H9 (cell line): Measurements from ENCODE around the gene PFKP. TPM values are rescaled to one million over a fixed set of nuclear protein-coding genes. Genes with fewer than 3 reads are reported as not detected.

Experiments used
- DNase-seq: peaks from one replicate; pipeline ENCODE4 v3.0.0-alpha.2; 2017
- H2AFZ ChIP-seq: one replicate; pipeline ENCODE4 v1.6.1; 2013; ENCODE audit warnings: mild to moderate bottlenecking, low read length, control low read depth, moderate library complexity
- H2AK5ac ChIP-seq: 2 replicates; pipeline ENCODE4 v1.6.1; 2013; ENCODE audit warnings: low read length, control low read depth, mixed read lengths; ENCODE audit not compliant: insufficient read length
- H2BK120ac ChIP-seq: one replicate; pipeline ENCODE4 v1.6.1; 2013; ENCODE audit warnings: low read depth, mild to moderate bottlenecking, low read length, control low read depth, inconsistent platforms; ENCODE audit not compliant: poor library complexity, severe bottlenecking
- H2BK12ac ChIP-seq: 2 replicates; pipeline ENCODE4 v1.6.1; 2013; ENCODE audit warnings: low read length, control low read depth, mixed read lengths, low read depth; ENCODE audit not compliant: insufficient read length
- H2BK15ac ChIP-seq: 2 replicates; pipeline ENCODE4 v1.6.1; 2013; ENCODE audit warnings: low read depth, low read length, control low read depth
- H2BK20ac ChIP-seq: one replicate; pipeline ENCODE4 v1.6.1; 2013; ENCODE audit warnings: low read depth, mild to moderate bottlenecking, low read length, control low read depth, inconsistent platforms; ENCODE audit not compliant: poor library complexity, severe bottlenecking
- H2BK5ac ChIP-seq: 2 replicates; pipeline ENCODE4 v1.6.1; 2013; ENCODE audit warnings: low read length, control low read depth, mixed read lengths; ENCODE audit not compliant: insufficient read length
- H3K14ac ChIP-seq: 2 replicates; pipeline ENCODE4 v1.6.1; 2013; ENCODE audit warnings: low read length, control low read depth; ENCODE audit not compliant: insufficient read depth
- H3K18ac ChIP-seq: 2 replicates; pipeline ENCODE4 v1.6.1; 2013; ENCODE audit warnings: low read depth, mild to moderate bottlenecking, mixed read lengths, low read length, control low read depth; ENCODE audit not compliant: insufficient read length
- H3K23ac ChIP-seq: 2 replicates; pipeline ENCODE4 v1.6.1; 2013; ENCODE audit warnings: low read length, control low read depth, mixed read lengths, low read depth; ENCODE audit not compliant: insufficient read length
- H3K23me2 ChIP-seq: 2 replicates; pipeline ENCODE4 v1.6.1; 2013; ENCODE audit warnings: low read depth, mild to moderate bottlenecking, mixed read lengths, low read length, control low read depth; ENCODE audit not compliant: insufficient read length, poor library complexity, severe bottlenecking
- H3K27ac ChIP-seq: 2 replicates; pipeline ENCODE4 v1.5.1; 2013; ENCODE audit warnings: low read length, control low read depth, mixed read lengths, low read depth; ENCODE audit not compliant: insufficient read length
- H3K27me3 ChIP-seq: 2 replicates; pipeline ENCODE4 v1.6.1; 2013; ENCODE audit warnings: low read length, control low read depth, inconsistent platforms; ENCODE audit not compliant: insufficient read depth
- H3K4ac ChIP-seq: 2 replicates; pipeline ENCODE4 v1.6.1; 2013; ENCODE audit warnings: low read depth, mild to moderate bottlenecking, control low read depth, inconsistent platforms, low read length, moderate library complexity
- H3K4me1 ChIP-seq: 2 replicates; pipeline ENCODE4 v1.6.1; 2013; ENCODE audit warnings: low read length, control low read depth, inconsistent platforms; ENCODE audit not compliant: insufficient read depth
- H3K4me2 ChIP-seq: 2 replicates; pipeline ENCODE4 v1.6.1; 2013; ENCODE audit warnings: low read length, control low read depth, mixed read lengths; ENCODE audit not compliant: insufficient read length, insufficient read depth
- H3K56ac ChIP-seq: 2 replicates; pipeline ENCODE4 v1.6.1; 2013; ENCODE audit warnings: low read depth, mild to moderate bottlenecking, mixed read lengths, low read length, control low read depth; ENCODE audit not compliant: insufficient read length
- H3K79me1 ChIP-seq: 2 replicates; pipeline ENCODE4 v1.6.1; 2013; ENCODE audit warnings: low read depth, mild to moderate bottlenecking, moderate library complexity, low read length, control low read depth, inconsistent platforms; ENCODE audit not compliant: insufficient read depth, poor library complexity, severe bottlenecking
- H3K79me2 ChIP-seq: 2 replicates; pipeline ENCODE4 v1.6.1; 2013; ENCODE audit warnings: low read length, control low read depth, inconsistent platforms; ENCODE audit not compliant: insufficient read depth
- H3K9ac ChIP-seq: 2 replicates; pipeline ENCODE4 v1.6.1; 2013; ENCODE audit warnings: low read length, control low read depth, mixed read lengths; ENCODE audit not compliant: insufficient read length; ENCODE audit errors: extremely low read depth
- H3K9me3 ChIP-seq: one replicate; pipeline ENCODE4 v1.6.1; 2013; ENCODE audit warnings: low read depth, low read length, inconsistent platforms; ENCODE audit not compliant: control insufficient read depth
- H3T11ph ChIP-seq: one replicate; pipeline ENCODE4 v1.6.1; 2013; ENCODE audit warnings: mild to moderate bottlenecking, low read length, control low read depth, inconsistent platforms
- H4K20me1 ChIP-seq: one replicate; pipeline ENCODE4 v1.6.1; 2013; ENCODE audit not compliant: control insufficient read depth, insufficient read length, insufficient read depth
- H4K5ac ChIP-seq: 2 replicates; pipeline ENCODE4 v1.6.1; 2013; ENCODE audit warnings: low read depth, mild to moderate bottlenecking, mixed read lengths, low read length, control low read depth; ENCODE audit not compliant: insufficient read length
- H4K8ac ChIP-seq: replicated peaks from 2 replicates; pipeline ENCODE4 v1.6.1; 2013; ENCODE audit warnings: low read length, control low read depth, mixed read lengths, low read depth; ENCODE audit not compliant: insufficient read length
- H4K91ac ChIP-seq: 2 replicates; pipeline ENCODE4 v1.6.1; 2013; ENCODE audit warnings: low read depth, mild to moderate bottlenecking, moderate library complexity, mixed read lengths, low read length, control low read depth; ENCODE audit not compliant: insufficient read length
- H3K27ac Mint-ChIP-seq, 3 experiments: 2 replicates in 2 of 3; 3 replicates in 1 of 3; pipeline ENCODE4 v1.8.0; 2020 to 2021; ENCODE audit warnings: mixed read lengths in 3 of 3, mild to moderate bottlenecking in 1 of 3, moderate library complexity in 1 of 3
- H3K27me3 Mint-ChIP-seq: 2 replicates; pipeline ENCODE4 v1.8.0; 2021; ENCODE audit warnings: low read depth, mild to moderate bottlenecking, moderate library complexity, mixed read lengths
- H3K36me3 Mint-ChIP-seq, 3 experiments: 2 replicates in 2 of 3; 3 replicates in 1 of 3; pipeline ENCODE4 v1.8.0; 2020 to 2021; ENCODE audit warnings: low read depth in 3 of 3, mixed read lengths in 3 of 3; ENCODE audit not compliant: insufficient read depth in 1 of 3
- H3K4me1 Mint-ChIP-seq, 2 experiments: 2 replicates each; pipeline ENCODE4 v1.8.0; 2020; ENCODE audit warnings: mixed read lengths in 2 of 2
- H3K4me3 Mint-ChIP-seq, 2 experiments: 2 replicates in 1 of 2; 3 replicates in 1 of 2; pipeline ENCODE4 v1.8.0; 2020 to 2021; ENCODE audit warnings: mild to moderate bottlenecking in 2 of 2, mixed read lengths in 2 of 2, moderate library complexity in 1 of 2
- H3K9me3 Mint-ChIP-seq, 2 experiments: 2 replicates in 1 of 2; 3 replicates in 1 of 2; pipeline ENCODE4 v1.8.0; 2020; ENCODE audit warnings: mild to moderate bottlenecking in 2 of 2, mixed read lengths in 2 of 2, moderate library complexity in 1 of 2
- CTCF ChIP-seq: fragments of 200-600 bp; sonication (generic); conservative IDR thresholded peaks from 3 replicates; pipeline ENCODE4 v1.8.0; 2021; ENCODE audit warnings: antibody characterized with exemption, mild to moderate bottlenecking
- WGBS: extraction: QIAGEN DNeasy Blood & Tissue Kit; methylation state at CpG from one replicate; pipeline ENCODE4 v1.1.7; 2013; ENCODE audit warnings: missing lambda C conversion rate, low lambda C conversion rate, mixed read lengths; ENCODE audit not compliant: insufficient read length; ENCODE audit errors: extremely low coverage; 5-methylcytosine and 5-hydroxymethylcytosine counted together
- total RNA-seq: library from RNA; stranded (reverse); gene quantifications from 2 replicates; pipeline ENCODE4 v1.2.1, GENCODE V29; 2021

Gene PFKP
- total RNA-seq, 1 experiment from 2014 or later: 145 TPM

GRCh38 chr10:3143791-3144434 lies 76.6 kb downstream of the PFKP start:
- Histone ChIP-seq H4K5ac (no peak overlapping the region), H3K4ac (no peak overlapping the region), H2BK15ac (no peak overlapping the region), H2BK5ac (no peak overlapping the region), H4K91ac (no peak overlapping the region), H2AK5ac (no peak overlapping the region), H4K20me1 (no peaks in the 10 kb centered on the region), H3K4me1 (no peaks in the 10 kb centered on the region), H2BK20ac (no peak overlapping the region), H3K27ac (no peak overlapping the region), H3K79me2 (no peaks in the 10 kb centered on the region), H2AFZ (no peak overlapping the region), H3K79me1 (no peaks in the 10 kb centered on the region), H3K14ac (no peak overlapping the region), H3K27me3 (no peaks in the 10 kb centered on the region), H2BK12ac (no peak overlapping the region), H3K23ac (no peak overlapping the region), H3K4me2 (no peak overlapping the region), H3K56ac (no peak overlapping the region), H3T11ph (no peak overlapping the region), H3K9ac (no peak overlapping the region), H3K18ac (no peak overlapping the region), H4K8ac (no peak overlapping the region), H3K9me3 (no peaks in the 10 kb centered on the region), H3K23me2 (no peaks in the 10 kb centered on the region), H2BK120ac (no peak overlapping the region)
- WGBS: 100% methylated on average over 2 of the region's 19 CpGs
- Mint-ChIP-seq H3K27ac (no peak overlapping the region; a peak in 1 of 7 replicates), H3K27me3 (no peaks in the 10 kb centered on the region), H3K36me3 (peaks cover 12 to 79% (median 77%) of the 10 kb centered on the region in 3 experiments; a peak in 6 of 7 replicates), H3K4me3 (no peak overlapping the region), H3K4me1 (no peaks in the 10 kb centered on the region), H3K9me3 (no peaks in the 10 kb centered on the region)
- no peak for DNase-seq
- TF ChIP-seq CTCF: no peak
